ENCODE measurements around the gene AFF2.

The AFF2 gene

GRCh38 chrX:148722966-148723365 is 222.5 kb downstream of the AFF2 start:
- no peak for TF ChIP-seq POLR2A (IDR thresholded peaks at IDR 0.05; ENCODE audit: low read length)
- no peak for TF ChIP-seq GATA1 (IDR thresholded peaks at IDR 0.05; ENCODE audit: low read depth, low read length)
- DNase-seq = no peak

DNA sequence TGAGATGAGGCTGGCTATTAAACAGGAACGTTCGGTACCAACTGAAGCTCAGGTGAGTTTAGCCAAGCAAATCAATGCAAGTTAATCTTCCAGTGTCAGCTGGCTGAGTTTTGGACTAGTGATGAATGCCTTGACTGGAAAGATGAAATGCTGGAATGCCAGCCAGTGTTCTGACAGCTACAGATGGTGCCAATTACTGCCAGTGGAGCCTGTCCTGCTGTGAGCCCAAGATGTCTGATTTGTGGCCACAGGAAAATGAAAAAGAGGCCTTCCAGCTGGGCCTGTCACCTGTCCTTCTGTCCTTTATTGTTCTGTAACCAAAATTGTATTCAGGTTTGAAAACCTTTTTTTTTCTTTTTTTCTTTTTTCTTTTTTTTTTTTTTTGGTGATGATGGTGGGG is 223.1 kb downstream of the AFF2 start:
- TF ChIP-seq GATA1 (IDR thresholded peaks at IDR 0.05; ENCODE audit: low read depth, low read length) (no peak), POLR2A (IDR thresholded peaks at IDR 0.05; ENCODE audit: low read length) (no peak)

DNA sequence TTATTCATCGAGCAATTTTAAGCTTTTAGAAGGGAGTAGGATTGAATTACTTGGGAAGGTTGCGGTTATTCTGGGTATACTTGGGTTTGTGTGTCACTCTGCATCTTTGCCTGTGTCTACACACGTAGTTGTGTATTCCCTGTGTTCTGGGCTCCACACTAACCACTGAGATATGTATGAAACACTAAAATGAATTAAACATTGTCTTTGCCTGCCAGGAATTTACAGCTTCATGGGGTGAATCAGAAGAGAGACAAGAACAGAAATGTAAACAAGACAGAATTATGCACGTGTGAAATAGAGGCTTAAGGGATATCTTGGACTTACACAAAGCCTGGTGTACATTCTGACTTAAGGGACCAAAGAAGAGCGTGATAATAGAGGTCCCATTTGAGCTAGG is 228.5 kb downstream of the AFF2 start:
- TF ChIP-seq POLR2A (IDR thresholded peaks at IDR 0.05; ENCODE audit: low read length) = no peak
- TF ChIP-seq GATA1 (IDR thresholded peaks at IDR 0.05; ENCODE audit: low read depth, low read length) = no peak
- no peak for DNase-seq

More for the DNA sequence above, 223.1 kb downstream of the AFF2 start:
- no peak for DNase-seq

GRCh38 chrX:148732743-148733142 is 232.3 kb downstream of the AFF2 start:
- DNase-seq = no peak
- no peak for TF ChIP-seq POLR2A (IDR thresholded peaks at IDR 0.05; ENCODE audit: low read length)
- no peak for TF ChIP-seq GATA1 (IDR thresholded peaks at IDR 0.05; ENCODE audit: low read depth, low read length)

- DNase-seq = no peak
- no peak for TF ChIP-seq POLR2A (IDR thresholded peaks at IDR 0.05; ENCODE audit: low read length)
These were observed 241.0 kb downstream of the AFF2 start for GRCh38 chrX:148741441-148741840.

- TF ChIP-seq POLR2A (IDR thresholded peaks at IDR 0.05; ENCODE audit: low read length) (no peak), GATA1 (IDR thresholded peaks at IDR 0.05; ENCODE audit: low read depth, low read length) (no peak)
- DNase-seq = no peak
These were observed 254.7 kb downstream of the AFF2 start for GRCh38 chrX:148755111-148755510.

DNA sequence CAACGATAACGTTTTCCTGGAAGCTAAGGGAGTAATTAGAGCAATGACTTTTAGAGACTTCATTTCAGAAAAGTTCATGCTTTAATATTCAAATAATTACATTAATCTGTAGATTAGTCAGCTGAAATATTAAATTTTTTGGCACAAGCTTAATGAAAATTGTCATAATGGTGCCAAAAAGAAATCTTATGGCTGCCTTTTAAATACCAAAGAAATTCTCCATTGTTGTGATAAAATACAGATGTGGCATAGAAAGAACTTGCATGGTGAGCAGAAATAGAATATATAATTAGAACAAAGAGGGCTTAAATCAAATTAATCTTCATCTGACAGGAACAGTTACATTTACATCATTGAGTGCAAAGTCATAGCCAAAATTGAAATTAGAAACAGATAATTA is 263.5 kb downstream of the AFF2 start:
- DNase-seq = no peak
- TF ChIP-seq GATA1 (IDR thresholded peaks at IDR 0.05; ENCODE audit: low read depth, low read length) (no peak), POLR2A (IDR thresholded peaks at IDR 0.05; ENCODE audit: low read length) (no peak)

DNA sequence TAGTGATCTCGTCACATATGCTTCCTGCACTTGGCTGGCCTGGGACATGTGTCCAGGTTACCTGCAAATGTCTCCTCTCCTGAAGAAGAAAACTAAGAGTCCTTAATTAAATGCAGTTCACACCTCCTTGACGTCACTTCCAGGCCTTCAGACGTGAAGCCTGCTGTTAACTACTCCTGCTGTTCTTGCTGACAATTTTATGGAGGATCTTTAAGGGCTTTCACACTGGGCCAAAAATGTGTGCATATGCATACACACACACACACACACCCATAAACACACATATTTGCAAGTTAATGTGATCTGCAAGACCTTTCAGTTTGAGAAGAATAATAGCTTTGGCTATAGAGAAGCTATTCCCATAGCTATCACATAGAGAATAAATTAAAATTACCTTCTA is 267.9 kb downstream of the AFF2 start:
- no peak for DNase-seq
- TF ChIP-seq GATA1 (IDR thresholded peaks at IDR 0.05; ENCODE audit: low read depth, low read length) (no peak), POLR2A (IDR thresholded peaks at IDR 0.05; ENCODE audit: low read length) (no peak)

- TF ChIP-seq GATA1 (IDR thresholded peaks at IDR 0.05; ENCODE audit: low read depth, low read length) = no peak
- TF ChIP-seq POLR2A (IDR thresholded peaks at IDR 0.05; ENCODE audit: low read length) = no peak
- DNase-seq = no peak
These were observed 271.0 kb downstream of the AFF2 start for GRCh38 chrX:148771440-148771839.

DNA sequence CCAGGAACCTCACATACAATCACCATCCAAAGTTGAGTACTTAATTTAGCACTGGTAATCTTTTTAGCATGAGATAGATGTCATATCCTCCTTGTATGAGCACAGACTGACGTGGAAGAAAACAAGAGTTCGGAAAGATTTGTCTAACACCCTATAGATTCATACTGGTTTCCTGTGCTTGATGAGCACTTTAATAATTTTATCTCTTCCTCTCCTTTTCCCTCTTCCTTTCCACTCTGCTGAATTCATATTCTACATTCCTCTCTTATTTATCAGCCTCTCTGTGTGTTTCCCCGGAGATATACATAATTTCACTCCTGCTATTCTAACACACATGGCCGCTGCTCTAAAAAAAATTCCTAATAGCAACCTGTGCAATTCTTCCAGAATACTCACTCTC is 273.9 kb downstream of the AFF2 start:
- TF ChIP-seq POLR2A (IDR thresholded peaks at IDR 0.05; ENCODE audit: low read length) (no peak), GATA1 (IDR thresholded peaks at IDR 0.05; ENCODE audit: low read depth, low read length) (no peak)
- DNase-seq = no peak

GRCh38 chrX:148784137-148784536 is 283.7 kb downstream of the AFF2 start:
- TF ChIP-seq POLR2A (IDR thresholded peaks at IDR 0.05; ENCODE audit: low read length) = no peak
- TF ChIP-seq GATA1 (IDR thresholded peaks at IDR 0.05; ENCODE audit: low read depth, low read length) = no peak
- no peak for DNase-seq

- no peak for TF ChIP-seq GATA1 (IDR thresholded peaks at IDR 0.05; ENCODE audit: low read depth, low read length)
- TF ChIP-seq POLR2A (IDR thresholded peaks at IDR 0.05; ENCODE audit: low read length) = no peak
- no peak for DNase-seq
These were observed 284.4 kb downstream of the AFF2 start for GRCh38 chrX:148784856-148785255.

- TF ChIP-seq POLR2A (IDR thresholded peaks at IDR 0.05; ENCODE audit: low read length) (no peak), GATA1 (IDR thresholded peaks at IDR 0.05; ENCODE audit: low read depth, low read length) (no peak)
- no peak for DNase-seq
These were observed 284.8 kb downstream of the AFF2 start for GRCh38 chrX:148785256-148785655.

- TF ChIP-seq POLR2A (IDR thresholded peaks at IDR 0.05; ENCODE audit: low read length) (no peak), GATA1 (IDR thresholded peaks at IDR 0.05; ENCODE audit: low read depth, low read length) (no peak)
- no peak for DNase-seq
These were observed 288.0 kb downstream of the AFF2 start for GRCh38 chrX:148788449-148788848.

GRCh38 chrX:148794350-148794749 is 293.9 kb downstream of the AFF2 start:
- no peak for DNase-seq
- no peak for TF ChIP-seq POLR2A (IDR thresholded peaks at IDR 0.05; ENCODE audit: low read length)
- TF ChIP-seq GATA1 (IDR thresholded peaks at IDR 0.05; ENCODE audit: low read depth, low read length) = no peak

Data from erythroblast (primary cell).